GM20000 (cell line): ENCODE measurements around the gene CAMK1D.

Experiments
- DNase-seq: peaks from one replicate; pipeline ENCODE4 v3.0.0; 2012; ENCODE audit warnings: low spot score
- CTCF ChIP-seq: IDR thresholded peaks from 2 replicates; pipeline ENCODE4 v1.5.1; 2012; ENCODE audit warnings: mild to moderate bottlenecking, control low read depth; ENCODE audit errors: extremely low read depth, missing control alignments

The CAMK1D gene

GRCh38 chr10:12844811-12845483 lies 495.6 kb downstream of the CAMK1D start:
- no peak for DNase-seq
- no peak for TF ChIP-seq CTCF

GRCh38 chr10:12846718-12847117 lies 497.4 kb downstream of the CAMK1D start:
- TF ChIP-seq CTCF: no peak
- no peak for DNase-seq

- DNase-seq: no peak
- TF ChIP-seq CTCF: peak; percentile 35
These were observed 498.1 kb downstream of the CAMK1D start for GRCh38 chr10:12847361-12847975.

GRCh38 chr10:12848439-12849173 lies 499.3 kb downstream of the CAMK1D start:
- no peak for TF ChIP-seq CTCF
- no peak for DNase-seq

- DNase-seq: no peak
- no peak for TF ChIP-seq CTCF
These were observed 500.2 kb downstream of the CAMK1D start for GRCh38 chr10:12849319-12850181.

GRCh38 chr10:12852687-12853086 lies 503.3 kb downstream of the CAMK1D start:
- no peak for DNase-seq
- no peak for TF ChIP-seq CTCF
